HG02588 (cell line): ENCODE results near the gene HNF1A.

Experiments
- ATAC-seq: cut with Tn5 transposase; IDR thresholded peaks from one replicate; pipeline ENCODE4 v1.9.1; 2021; ENCODE audit warnings: mild to moderate bottlenecking, moderate library complexity; ENCODE audit not compliant: unreplicated experiment

Gene HNF1A

GRCh38 chr12:120983759-120984158 lies 5.4 kb downstream of the HNF1A start:
- ATAC-seq: no peak

DNA sequence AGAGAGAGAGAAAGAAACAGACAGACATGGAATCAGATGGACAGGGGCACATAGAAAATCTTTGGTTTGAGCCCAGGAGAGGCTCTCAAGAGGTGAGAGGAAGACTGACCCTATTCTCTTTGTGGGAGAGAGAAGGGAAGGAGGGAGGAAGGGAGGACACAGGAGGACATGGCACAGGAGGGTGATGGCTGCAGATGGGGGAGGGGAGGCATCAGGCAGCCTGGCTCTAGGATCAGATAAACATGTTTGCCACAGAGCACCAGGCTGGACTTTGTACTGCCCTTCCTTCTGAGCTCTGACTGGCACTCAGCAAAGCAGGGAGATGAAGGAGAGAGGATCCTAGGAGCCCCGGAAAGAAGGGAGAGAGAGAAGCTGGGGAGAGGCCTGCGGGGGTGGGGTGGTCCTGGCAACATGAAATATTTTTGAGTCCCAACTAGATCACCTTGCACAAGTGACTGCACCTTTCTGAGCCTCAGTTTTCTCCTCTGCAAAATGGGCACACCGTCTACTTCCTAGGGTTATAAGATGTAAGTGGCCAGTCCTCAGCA lies 6.1 kb downstream of the HNF1A start:
- no peak for ATAC-seq

GRCh38 chr12:120988234-120988633 lies 9.9 kb downstream of the HNF1A start:
- ATAC-seq: no peak

DNA sequence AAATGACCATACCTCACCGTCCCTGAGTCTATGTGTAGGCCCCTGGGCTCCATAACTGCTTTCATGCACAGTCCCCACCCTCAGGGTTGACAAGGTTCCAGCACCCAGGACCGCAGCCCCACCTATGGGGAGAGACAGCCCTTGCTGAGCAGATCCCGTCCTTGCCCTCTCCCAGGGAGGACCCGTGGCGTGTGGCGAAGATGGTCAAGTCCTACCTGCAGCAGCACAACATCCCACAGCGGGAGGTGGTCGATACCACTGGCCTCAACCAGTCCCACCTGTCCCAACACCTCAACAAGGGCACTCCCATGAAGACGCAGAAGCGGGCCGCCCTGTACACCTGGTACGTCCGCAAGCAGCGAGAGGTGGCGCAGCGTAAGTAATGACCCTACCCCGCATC lies 10.3 kb downstream of the HNF1A start:
- no peak for ATAC-seq

DNA sequence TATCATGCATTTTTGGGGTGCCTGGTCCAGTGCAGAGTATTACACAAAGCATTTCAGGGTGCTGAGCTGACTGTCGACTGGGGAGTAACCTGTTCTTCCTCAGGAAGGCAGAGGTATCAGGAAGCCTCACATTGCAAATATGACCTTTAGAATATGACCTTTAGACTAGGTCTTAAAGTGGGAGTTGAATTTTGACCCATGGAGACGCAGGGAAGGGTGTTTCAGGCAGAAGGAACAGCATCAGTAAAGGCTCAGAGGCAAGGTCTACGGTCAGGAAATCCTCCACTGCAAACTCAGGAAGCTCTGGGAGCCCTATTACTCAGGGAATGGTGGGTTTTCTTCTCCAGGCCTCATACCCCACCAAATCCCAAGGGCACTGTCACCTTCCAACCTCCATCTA lies 11.3 kb downstream of the HNF1A start:
- ATAC-seq: no peak

GRCh38 chr12:120990487-120991055 lies 12.2 kb downstream of the HNF1A start:
- ATAC-seq: no peak

DNA sequence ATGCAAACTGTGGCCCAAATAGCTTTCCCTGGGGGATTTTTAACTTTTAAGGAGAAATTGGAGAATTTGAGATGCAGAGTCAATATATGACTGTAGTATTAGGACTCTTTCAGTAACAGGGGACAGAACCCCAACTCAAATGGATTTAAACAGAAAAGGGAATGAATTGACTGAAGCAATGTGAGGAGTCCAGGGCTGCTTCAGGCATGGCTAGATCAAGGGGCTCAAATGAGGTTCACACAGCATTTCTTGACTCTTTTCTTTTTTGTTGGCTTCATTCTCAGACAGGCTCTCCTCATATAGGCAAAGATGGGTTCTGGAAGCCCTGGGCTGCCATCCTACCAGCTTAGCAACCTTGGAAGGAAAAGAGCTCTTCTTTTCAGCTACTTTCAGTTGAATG lies 13.6 kb downstream of the HNF1A start:
- no peak for ATAC-seq

DNA sequence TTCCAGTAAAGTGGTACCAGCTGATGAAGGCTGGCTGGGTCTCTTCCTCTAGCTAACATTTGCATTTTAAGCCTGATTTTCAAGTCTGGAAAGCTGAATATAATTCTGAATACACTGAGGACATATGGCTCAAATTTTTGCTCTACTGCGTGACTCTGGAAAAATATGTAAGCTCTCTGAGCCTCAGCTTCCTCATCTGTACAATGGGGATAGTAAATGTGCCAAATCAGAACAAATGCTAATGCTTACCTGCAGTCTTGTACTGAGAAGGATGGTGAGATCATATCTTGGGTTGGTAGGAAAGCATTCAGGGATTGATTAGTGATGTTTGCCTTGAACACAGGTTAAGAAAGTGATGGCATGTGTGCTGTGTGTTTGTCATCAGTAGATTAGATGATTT lies 14.6 kb downstream of the HNF1A start:
- ATAC-seq: no peak

DNA sequence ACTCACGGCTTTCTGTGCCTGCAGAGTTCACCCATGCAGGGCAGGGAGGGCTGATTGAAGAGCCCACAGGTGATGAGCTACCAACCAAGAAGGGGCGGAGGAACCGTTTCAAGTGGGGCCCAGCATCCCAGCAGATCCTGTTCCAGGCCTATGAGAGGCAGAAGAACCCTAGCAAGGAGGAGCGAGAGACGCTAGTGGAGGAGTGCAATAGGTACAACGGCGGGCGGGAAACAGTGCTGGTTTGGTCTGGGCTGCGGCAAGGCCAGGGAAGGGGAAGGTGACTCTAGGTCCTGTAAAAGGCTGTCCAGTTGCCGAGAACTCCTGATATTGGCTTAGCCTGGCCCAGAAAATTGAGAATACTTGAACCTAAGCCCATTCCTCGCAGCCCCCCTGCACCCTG lies 15.2 kb downstream of the HNF1A start:
- ATAC-seq: no peak

GRCh38 chr12:120994059-120994458 lies 15.7 kb downstream of the HNF1A start:
- no peak for ATAC-seq

- no peak for ATAC-seq
Measured at GRCh38 chr12:120994589-120995337, 16.4 kb downstream of the HNF1A start.

DNA sequence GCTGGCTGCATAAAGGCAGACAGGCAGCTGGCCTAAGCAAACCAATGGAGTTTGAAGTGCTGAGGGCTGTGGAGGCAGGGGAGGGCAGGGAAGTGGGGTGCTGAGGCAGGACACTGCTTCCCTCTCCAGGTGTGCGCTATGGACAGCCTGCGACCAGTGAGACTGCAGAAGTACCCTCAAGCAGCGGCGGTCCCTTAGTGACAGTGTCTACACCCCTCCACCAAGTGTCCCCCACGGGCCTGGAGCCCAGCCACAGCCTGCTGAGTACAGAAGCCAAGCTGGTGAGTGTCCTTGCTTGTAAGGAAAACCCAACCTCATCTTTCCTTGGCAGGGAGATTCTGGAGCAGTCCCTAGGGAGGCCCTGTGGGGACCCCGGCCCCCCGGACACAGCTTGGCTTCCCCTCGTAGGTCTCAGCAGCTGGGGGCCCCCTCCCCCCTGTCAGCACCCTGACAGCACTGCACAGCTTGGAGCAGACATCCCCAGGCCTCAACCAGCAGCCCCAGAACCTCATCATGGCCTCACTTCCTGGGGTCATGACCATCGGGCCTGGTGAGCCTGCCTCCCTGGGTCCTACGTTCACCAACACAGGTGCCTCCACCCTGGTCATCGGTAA lies 17.9 kb downstream of the HNF1A start:
- no peak for ATAC-seq

- no peak for ATAC-seq
Measured at GRCh38 chr12:120997448-120997847, 19.1 kb downstream of the HNF1A start.

GRCh38 chr12:120998435-120998834 lies 20.1 kb downstream of the HNF1A start:
- ATAC-seq: no peak

DNA sequence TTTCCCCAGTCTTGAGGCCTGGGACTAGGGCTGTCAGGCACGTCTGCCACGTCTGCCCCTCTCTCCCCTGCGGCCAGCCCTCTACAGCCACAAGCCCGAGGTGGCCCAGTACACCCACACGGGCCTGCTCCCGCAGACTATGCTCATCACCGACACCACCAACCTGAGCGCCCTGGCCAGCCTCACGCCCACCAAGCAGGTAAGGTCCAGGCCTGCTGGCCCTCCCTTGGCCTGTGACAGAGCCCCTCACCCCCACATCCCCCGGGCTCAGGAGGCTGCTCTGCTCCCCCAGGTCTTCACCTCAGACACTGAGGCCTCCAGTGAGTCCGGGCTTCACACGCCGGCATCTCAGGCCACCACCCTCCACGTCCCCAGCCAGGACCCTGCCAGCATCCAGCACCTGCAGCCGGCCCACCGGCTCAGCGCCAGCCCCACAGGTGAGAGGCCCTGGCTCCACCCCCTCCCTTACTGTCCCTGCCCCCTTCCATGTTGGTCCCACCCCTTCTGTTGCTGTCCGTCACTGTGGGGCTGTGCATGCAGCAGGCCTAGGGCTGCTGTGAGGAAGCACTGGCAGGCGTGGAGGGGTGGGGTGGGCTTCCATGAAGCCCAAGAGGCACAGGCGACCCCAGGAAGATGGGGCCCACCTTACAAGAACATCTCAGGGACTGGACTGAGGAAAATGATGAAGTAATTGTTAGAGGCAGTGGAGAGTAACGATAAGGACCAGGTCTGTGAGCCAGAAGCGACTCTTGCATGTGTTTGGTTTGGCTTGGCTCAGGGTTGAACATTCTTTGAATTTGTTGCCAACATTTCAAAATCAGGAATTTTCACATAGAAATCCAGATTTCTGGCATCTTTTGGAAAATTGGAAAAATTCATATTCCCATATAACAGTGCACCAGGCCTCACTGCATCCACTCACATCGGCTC lies 21.1 kb downstream of the HNF1A start:
- ATAC-seq: no peak

- no peak for ATAC-seq
Measured at GRCh38 chr12:121000530-121000929, 22.2 kb downstream of the HNF1A start.

- no peak for ATAC-seq
Measured at GRCh38 chr12:121001060-121001459, 22.7 kb downstream of the HNF1A start.

GRCh38 chr12:121001841-121002483 lies 23.6 kb downstream of the HNF1A start:
- ATAC-seq: no peak

GRCh38 chr12:121003650-121004049 lies 25.3 kb downstream of the HNF1A start:
- ATAC-seq: no peak

DNA sequence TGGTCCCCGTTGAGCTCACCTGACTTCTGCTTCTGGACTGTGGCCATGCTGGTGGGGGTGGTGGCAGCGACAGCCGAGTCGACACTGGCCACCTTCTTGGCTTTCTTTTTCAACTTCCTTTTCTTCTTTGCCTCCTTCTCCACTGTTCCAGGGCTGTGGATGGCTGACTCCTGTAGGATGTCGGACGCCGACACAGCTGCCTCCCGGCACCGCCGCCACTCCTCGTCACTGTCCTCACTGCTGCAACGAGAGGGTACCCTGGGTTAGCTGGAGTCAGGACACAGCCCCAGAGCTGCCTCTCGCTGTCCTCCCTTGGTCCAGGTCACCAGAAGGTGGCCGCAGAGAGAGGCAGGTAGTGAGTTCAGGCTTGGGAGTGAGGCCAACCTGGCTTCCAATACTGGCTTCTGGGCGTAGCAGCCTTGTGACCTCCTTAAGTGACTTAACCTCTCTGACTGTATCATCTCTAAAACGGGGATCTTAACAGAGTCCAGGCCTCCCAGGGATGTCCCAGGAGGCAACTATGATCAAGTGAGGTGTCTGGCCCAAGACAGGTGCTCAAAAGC lies 26.0 kb downstream of the HNF1A start:
- ATAC-seq: no peak
